SK-N-SH (cell line): ENCODE data around the gene MUC22.

Experiments
- CTCF ChIP-seq: fragments of 200-600 bp; sonication (generic); IDR thresholded peaks from 2 replicates; pipeline ENCODE4 v1.6.1; 2017; ENCODE audit warnings: antibody characterized with exemption, mild to moderate bottlenecking, moderate library complexity
- EZH2phosphoT487 ChIP-seq: fragments of 200-600 bp; sonication (generic); IDR thresholded peaks from 2 replicates; pipeline ENCODE4 v1.6.1; 2017; ENCODE audit warnings: low read depth, mixed run types, mild to moderate bottlenecking, antibody characterized with exemption, moderate library complexity, borderline replicate concordance
- GATA2 ChIP-seq: sonication (generic); formaldehyde crosslinking; IDR thresholded peaks from 2 replicates; pipeline ENCODE4 v1.5.0; 2020; ENCODE audit warnings: mild to moderate bottlenecking, missing genetic modification reagents
- MXI1 ChIP-seq: IDR thresholded peaks from 2 replicates; pipeline ENCODE4 v1.6.1; 2012; ENCODE audit warnings: mild to moderate bottlenecking, low read depth, low read length, improper control_type of control experiment
- NFIC ChIP-seq: IDR thresholded peaks from 2 replicates; pipeline ENCODE4 v1.4.0; 2012; ENCODE audit warnings: borderline replicate concordance
- NRF1 ChIP-seq: IDR thresholded peaks from 2 replicates; pipeline ENCODE4 v1.6.1; 2012; ENCODE audit warnings: low read depth, mild to moderate bottlenecking, low read length
- PBX3 ChIP-seq: IDR thresholded peaks from 2 replicates; pipeline ENCODE4; 2012
- POLR2AphosphoS5 ChIP-seq: IDR thresholded peaks from 2 replicates; pipeline ENCODE4 v1.6.1; 2012; ENCODE audit warnings: low read depth, low read length
- REST ChIP-seq: IDR thresholded peaks from 2 replicates; pipeline ENCODE4 v1.6.1; 2012; ENCODE audit warnings: mild to moderate bottlenecking, low read depth, low read length, moderate library complexity
- RXRA ChIP-seq: IDR thresholded peaks from 2 replicates; pipeline ENCODE4 v1.4.0; 2012; ENCODE audit warnings: low read depth, mild to moderate bottlenecking, borderline replicate concordance
- SIN3A ChIP-seq: IDR thresholded peaks from 2 replicates; pipeline ENCODE4 v1.6.1; 2012; ENCODE audit warnings: low read depth, mild to moderate bottlenecking, low read length, moderate library complexity, borderline replicate concordance
- SMC3 ChIP-seq: IDR thresholded peaks from 2 replicates; pipeline ENCODE4 v1.6.1; 2012; ENCODE audit warnings: low read depth, low read length, improper control_type of control experiment

- no peak for TF ChIP-seq SMC3
- no peak for TF ChIP-seq CTCF
- TF ChIP-seq EZH2phosphoT487, result no peak
- no peak for TF ChIP-seq MXI1
- no peak for TF ChIP-seq NFIC
- no peak for TF ChIP-seq POLR2AphosphoS5
- no peak for TF ChIP-seq NRF1
- no peak for TF ChIP-seq PBX3
- TF ChIP-seq SIN3A, result no peak
- no peak for TF ChIP-seq REST
- TF ChIP-seq GATA2, result no peak
- TF ChIP-seq RXRA, result no peak
Measured at GRCh38 chr6:30960907-30961673, 49.2 kb upstream of the MUC22 start.
